Epithelial cell of esophagus (primary cell): ENCODE measurements around the gene EPHB2.

Source experiments
- DNase-seq: peaks from one replicate; pipeline ENCODE4 v3.0.0; 2010; ENCODE audit warnings: low read depth
- H3K4me3 ChIP-seq: 2 replicates; pipeline ENCODE4 v1.5.1; 2011; ENCODE audit warnings: mild to moderate bottlenecking, low read length, control low read depth
- TF ChIP-seq, protein P1 (sequence below): IDR thresholded peaks from 2 replicates; pipeline ENCODE4 v1.5.1; 2011; ENCODE audit warnings: low read depth, mild to moderate bottlenecking, low read length, control low read depth, inconsistent platforms; ENCODE audit not compliant: insufficient read depth; ENCODE audit errors: missing control alignments

Gene EPHB2

DNA sequence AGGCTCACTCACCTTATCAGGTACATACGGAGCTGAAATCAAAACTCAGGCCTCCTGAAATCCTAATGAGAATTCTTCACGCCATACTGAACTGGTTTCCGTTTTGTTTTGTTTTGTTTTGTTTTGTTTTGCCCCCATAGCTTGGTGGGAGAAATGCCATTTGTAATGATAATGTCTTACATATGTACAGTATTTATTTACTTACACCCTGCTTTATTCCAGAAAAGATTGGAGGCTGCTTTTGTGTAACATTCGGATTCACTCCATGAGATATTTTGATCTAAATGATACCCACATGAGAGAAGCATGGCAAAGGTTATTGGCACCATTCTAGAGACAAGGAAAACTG is 84.7 kb downstream of the EPHB2 start:
- no peak for DNase-seq
- TF ChIP-seq, protein P1, sequence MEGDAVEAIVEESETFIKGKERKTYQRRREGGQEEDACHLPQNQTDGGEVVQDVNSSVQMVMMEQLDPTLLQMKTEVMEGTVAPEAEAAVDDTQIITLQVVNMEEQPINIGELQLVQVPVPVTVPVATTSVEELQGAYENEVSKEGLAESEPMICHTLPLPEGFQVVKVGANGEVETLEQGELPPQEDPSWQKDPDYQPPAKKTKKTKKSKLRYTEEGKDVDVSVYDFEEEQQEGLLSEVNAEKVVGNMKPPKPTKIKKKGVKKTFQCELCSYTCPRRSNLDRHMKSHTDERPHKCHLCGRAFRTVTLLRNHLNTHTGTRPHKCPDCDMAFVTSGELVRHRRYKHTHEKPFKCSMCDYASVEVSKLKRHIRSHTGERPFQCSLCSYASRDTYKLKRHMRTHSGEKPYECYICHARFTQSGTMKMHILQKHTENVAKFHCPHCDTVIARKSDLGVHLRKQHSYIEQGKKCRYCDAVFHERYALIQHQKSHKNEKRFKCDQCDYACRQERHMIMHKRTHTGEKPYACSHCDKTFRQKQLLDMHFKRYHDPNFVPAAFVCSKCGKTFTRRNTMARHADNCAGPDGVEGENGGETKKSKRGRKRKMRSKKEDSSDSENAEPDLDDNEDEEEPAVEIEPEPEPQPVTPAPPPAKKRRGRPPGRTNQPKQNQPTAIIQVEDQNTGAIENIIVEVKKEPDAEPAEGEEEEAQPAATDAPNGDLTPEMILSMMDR = no peak
- H3K4me3 ChIP-seq = no peak overlapping the region

GRCh38 chr1:22796642-22797041 is 86.0 kb downstream of the EPHB2 start:
- TF ChIP-seq, protein P1 = no peak
- no peak overlapping the region for H3K4me3 ChIP-seq
- no peak for DNase-seq

- no peak overlapping the region for H3K4me3 ChIP-seq
- no peak for DNase-seq
- TF ChIP-seq, protein P1 = no peak
Observed at GRCh38 chr1:22798083-22798482, 87.4 kb downstream of the EPHB2 start.

DNA sequence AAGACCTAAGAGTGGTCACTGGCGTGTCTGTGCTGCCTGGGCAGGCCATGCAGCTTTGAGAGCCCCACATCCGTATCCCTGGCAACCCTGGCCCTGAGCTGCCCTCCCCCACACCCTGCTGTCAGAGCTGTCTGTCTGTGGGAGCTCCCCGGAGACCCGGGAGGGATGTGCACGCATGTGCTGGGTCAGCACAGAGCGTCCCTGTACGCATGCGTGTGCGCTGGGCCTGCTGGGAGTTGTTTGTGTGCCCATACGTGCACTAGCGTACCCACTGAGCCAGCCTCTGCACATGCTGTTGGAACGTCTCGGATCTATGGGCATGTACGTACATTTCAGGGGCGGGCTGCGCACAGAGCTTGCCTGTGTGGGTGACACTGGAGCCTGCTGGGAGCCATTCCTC is 89.3 kb downstream of the EPHB2 start:
- no peak overlapping the region for H3K4me3 ChIP-seq
- no peak for DNase-seq
- TF ChIP-seq, protein P1 = no peak

- TF ChIP-seq, protein P1 = no peak
- no peak overlapping the region for H3K4me3 ChIP-seq
- no peak for DNase-seq
Observed at GRCh38 chr1:22800629-22801028, 90.0 kb downstream of the EPHB2 start.

- no peak for DNase-seq
Observed at GRCh38 chr1:22801347-22801746, 90.7 kb downstream of the EPHB2 start.

GRCh38 chr1:22801761-22802160 is 91.1 kb downstream of the EPHB2 start:
- DNase-seq = no peak
- no peak overlapping the region for H3K4me3 ChIP-seq
- TF ChIP-seq, protein P1 = no peak

More at GRCh38 chr1:22801347-22801746, 90.7 kb downstream of the EPHB2 start:
- TF ChIP-seq, protein P1 = no peak
- H3K4me3 ChIP-seq = no peak overlapping the region
